Small intestine (tissue), 7 donors: ENCODE data around the gene TNFRSF18. TPM values are rescaled to one million over a fixed set of nuclear protein-coding genes. Genes with fewer than 3 reads are reported as not detected.
A peak's percentile ranks its signal among the peaks of the same experiment; 100 is the strongest.

ENCODE experiments used
- DNase-seq, 2 donors: peaks; one replicate each; pipeline versions ENCODE4 v3.0.0 to v3.0.0-alpha.2; 2013
- FAIRE-seq: peaks from 2 replicates; lab custom pipeline; 2012; peaks lifted over from hg19 to GRCh38; lab: Jason Lieb, UNC
- H3K27ac ChIP-seq, 3 donors: one replicate each; pipeline ENCODE4 v1.5.1; 2013; ENCODE audit warnings: low read length in 2 of 3, mild to moderate bottlenecking in 2 of 3, control low read depth in 1 of 3, inconsistent platforms in 1 of 3, low read depth in 1 of 3, moderate library complexity in 1 of 3
- H3K27me3 ChIP-seq, 3 donors: one replicate each; pipeline ENCODE4 v1.6.1; 2013; ENCODE audit warnings: low read length in 3 of 3, inconsistent platforms in 1 of 3; ENCODE audit not compliant: control insufficient read depth in 3 of 3, insufficient read depth in 3 of 3
- H3K36me3 ChIP-seq, 3 donors: one replicate each; pipeline ENCODE4 v1.6.1; 2013; ENCODE audit warnings: low read length in 3 of 3, inconsistent platforms in 1 of 3, low read depth in 1 of 3, mild to moderate bottlenecking in 1 of 3, moderate library complexity in 1 of 3; ENCODE audit not compliant: control insufficient read depth in 3 of 3, insufficient read depth in 2 of 3
- H3K4me1 ChIP-seq, 3 donors: one replicate each; pipeline ENCODE4 v1.6.1; 2013; ENCODE audit warnings: low read length in 2 of 3, inconsistent platforms in 1 of 3, low read depth in 1 of 3, mild to moderate bottlenecking in 1 of 3, moderate library complexity in 1 of 3; ENCODE audit not compliant: control insufficient read depth in 3 of 3, insufficient read depth in 2 of 3
- H3K4me3 ChIP-seq, 3 donors: one replicate each; pipeline ENCODE4 v1.5.1; 2013; ENCODE audit warnings: low read length in 3 of 3, control low read depth in 1 of 3, inconsistent platforms in 1 of 3, low read depth in 1 of 3, mild to moderate bottlenecking in 1 of 3, moderate library complexity in 1 of 3
- H3K9me3 ChIP-seq, 2 donors: one replicate each; pipeline ENCODE4 v1.6.1; 2013; ENCODE audit warnings: low read depth in 1 of 2, low read length in 1 of 2; ENCODE audit not compliant: control insufficient read depth in 2 of 2, insufficient read depth in 1 of 2
- WGBS, 3 donors: extraction: QIAGEN DNeasy Blood & Tissue Kit; methylation state at CpG; one replicate each; pipeline ENCODE4 v1.1.7; 2013; 5-methylcytosine and 5-hydroxymethylcytosine counted together
- polyA plus RNA-seq, 4 donors: library from polyadenylated mRNA; stranded (reverse) in 3 of 4; unstranded in 1 of 4; fragments of 200-250 nt in 3 of 4; fragments of 120-200 nt in 1 of 4; gene quantifications; one replicate each; pipeline versions ENCODE4 v1.2.1 to v1.2.3, GENCODE V29; 2013
- donor health status: healthy with polysubstance abuse.
- donor health status: control.
- donor health status: control.
- donor health status: Bipolar disorder and iron deficiency.
- donor health status: healthy.

The TNFRSF18 gene
- polyA plus RNA-seq, 4 donors: 0.47 to 5.9 (median 1.8) TPM; not detected in 1

DNA sequence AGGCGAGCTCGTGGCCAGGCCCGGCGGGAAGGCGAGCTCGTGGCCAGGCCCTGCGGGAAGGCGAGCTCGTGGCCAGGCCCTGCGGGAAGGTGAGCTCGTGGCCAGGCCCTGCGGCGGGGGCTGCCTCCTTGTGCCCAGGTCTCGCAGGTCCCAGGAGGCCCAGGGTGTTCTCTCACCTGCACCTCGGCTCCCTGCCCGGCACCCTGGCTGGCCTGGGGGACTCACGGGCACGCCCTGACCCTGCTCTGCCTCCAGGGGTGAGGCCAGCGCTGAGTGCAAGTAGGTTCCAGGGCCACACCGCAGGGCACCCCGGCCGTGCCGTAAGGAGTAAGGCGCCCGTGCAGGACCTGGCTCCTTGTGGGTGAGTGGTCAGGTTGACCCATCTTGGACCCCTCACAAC lies 21.0 kb upstream of the TNFRSF18 start:
- H3K9me3 ChIP-seq: no peaks in the 10 kb centered on the region
- DNase-seq (no peak), FAIRE-seq (no peak)
- H3K27ac ChIP-seq: no peak overlapping the region
- WGBS, 3 donors: 93 to 96% (median 95%) methylated on average over 18 to 25 of the region's 25 CpGs
- no peak overlapping the region for H3K4me3 ChIP-seq
- H3K27me3 ChIP-seq: no peaks in the 10 kb centered on the region
- peaks cover 0 to 6% (median 3%) of the 10 kb centered on the region in 3 donors for H3K4me1 ChIP-seq
- H3K36me3 ChIP-seq: peaks cover 19 to 77% (median 26%) of the 10 kb centered on the region in 3 donors

DNA sequence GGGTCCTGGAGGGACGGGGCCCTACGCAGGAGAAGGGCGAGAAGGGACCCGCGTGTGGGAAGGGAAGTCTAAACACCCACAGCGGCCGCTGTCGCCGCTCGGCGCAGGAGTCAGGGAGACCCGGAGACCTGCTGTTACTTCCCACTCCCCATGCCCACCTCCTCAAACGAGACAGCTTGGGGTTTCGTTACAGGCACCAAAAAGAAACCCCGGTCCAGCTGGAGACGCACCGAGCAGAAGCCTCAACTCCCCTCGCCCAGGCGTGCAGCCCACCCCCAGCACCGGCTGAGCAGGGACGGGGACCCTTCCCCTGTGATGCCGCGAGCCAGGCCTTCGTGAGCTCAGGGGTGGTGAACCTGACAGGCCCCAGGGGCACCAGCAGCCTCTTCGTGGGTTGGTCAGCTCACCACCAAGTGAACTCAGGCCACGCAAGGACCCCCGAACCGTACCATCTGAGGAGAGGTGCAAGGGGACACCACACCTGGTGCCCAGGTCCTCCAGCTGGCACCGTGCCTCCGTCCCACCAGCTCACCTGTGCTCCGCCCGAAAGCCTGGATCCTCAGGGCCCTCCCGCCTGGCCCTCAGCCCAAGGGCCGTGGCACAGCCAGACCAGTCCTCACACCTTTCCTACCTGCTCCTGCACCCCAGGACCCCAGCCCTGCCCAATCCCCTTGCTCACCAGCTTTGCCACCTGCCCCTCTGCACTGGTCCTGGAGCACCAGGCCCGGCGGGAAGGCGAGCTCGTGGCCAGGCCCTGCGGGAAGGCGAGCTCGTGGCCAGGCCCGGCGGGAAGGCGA lies 20.4 kb upstream of the TNFRSF18 start:
- FAIRE-seq: no peak
- H3K27ac ChIP-seq: no peak overlapping the region
- H3K9me3 ChIP-seq: no peaks in the 10 kb centered on the region
- 92 to 93% (median 92%) methylated on average over 38 to 44 of the region's 44 CpGs for WGBS, 3 donors
- peaks cover 0 to 6% (median 3%) of the 10 kb centered on the region in 3 donors for H3K4me1 ChIP-seq
- no peak overlapping the region for H3K4me3 ChIP-seq
- peaks cover 19 to 84% (median 29%) of the 10 kb centered on the region in 3 donors for H3K36me3 ChIP-seq
- DNase-seq: no peak
- no peaks in the 10 kb centered on the region for H3K27me3 ChIP-seq

DNA sequence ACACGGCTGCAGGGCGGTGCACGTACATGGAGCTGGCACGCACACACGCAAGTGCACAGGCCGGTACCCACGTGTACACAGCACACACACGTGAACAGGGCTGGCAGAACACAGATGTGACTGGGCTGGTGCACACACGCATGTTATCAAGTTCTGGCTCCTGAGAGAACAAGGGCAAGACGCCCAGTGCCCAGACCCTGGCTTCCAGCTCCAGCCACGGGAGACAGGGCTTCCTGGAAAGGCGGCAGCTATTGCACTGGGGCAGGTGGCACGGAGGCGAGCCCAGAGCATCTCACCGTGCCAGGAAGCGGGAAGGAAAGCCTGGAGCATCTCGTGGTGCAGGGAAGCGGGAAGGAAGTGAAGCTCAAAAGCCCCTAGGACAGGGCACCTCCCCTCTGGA lies 19.5 kb upstream of the TNFRSF18 start:
- no peak for DNase-seq
- Histone ChIP-seq H3K4me3 (no peak overlapping the region), H3K4me1 (peaks cover 0 to 6% (median 3%) of the 10 kb centered on the region in 3 donors), H3K9me3 (no peaks in the 10 kb centered on the region), H3K27me3 (no peaks in the 10 kb centered on the region), H3K27ac (no peak overlapping the region), H3K36me3 (peaks cover 19 to 92% (median 29%) of the 10 kb centered on the region in 3 donors)
- WGBS, 3 donors: 87 to 90% (median 89%) methylated on average over 18 of the region's 18 CpGs
- FAIRE-seq: no peak

DNA sequence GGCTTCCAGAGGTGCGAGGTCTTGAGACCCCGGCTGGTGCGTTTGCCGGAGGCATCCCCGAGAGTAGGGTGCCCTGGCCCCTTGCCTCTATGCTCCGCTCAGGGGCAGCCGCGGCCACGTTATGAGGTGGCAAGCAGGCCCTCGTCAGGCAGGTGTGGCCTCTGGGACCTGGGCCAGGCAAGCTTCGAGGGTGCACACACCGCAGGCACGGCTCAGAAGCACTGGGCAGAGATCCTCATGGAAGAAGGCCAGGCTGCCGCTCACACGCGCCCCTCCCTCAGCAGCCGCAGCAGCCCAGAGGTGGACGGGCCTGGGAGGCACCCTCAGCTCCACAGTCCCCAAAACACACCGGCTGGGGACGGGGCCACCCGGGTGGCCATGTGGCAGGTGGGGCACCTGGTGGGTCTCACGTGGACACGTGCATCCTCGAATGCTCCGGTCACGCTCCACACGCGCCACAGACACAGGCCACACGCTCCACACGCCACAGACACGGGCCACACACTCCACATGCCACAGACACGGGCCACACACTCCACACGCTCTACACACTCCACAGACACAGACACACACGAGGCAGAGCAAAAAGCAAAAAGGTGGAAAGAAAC lies 18.9 kb upstream of the TNFRSF18 start:
- H3K4me3 ChIP-seq: no peak overlapping the region
- no peak overlapping the region for H3K27ac ChIP-seq
- H3K27me3 ChIP-seq: no peaks in the 10 kb centered on the region
- DNase-seq: no peak
- no peaks in the 10 kb centered on the region for H3K9me3 ChIP-seq
- FAIRE-seq: no peak
- peaks cover 19 to 98% (median 29%) of the 10 kb centered on the region in 3 donors for H3K36me3 ChIP-seq
- H3K4me1 ChIP-seq: peaks cover 0 to 6% (median 3%) of the 10 kb centered on the region in 3 donors
- 76 to 88% (median 81%) methylated on average over 32 to 34 of the region's 34 CpGs for WGBS, 3 donors

DNA sequence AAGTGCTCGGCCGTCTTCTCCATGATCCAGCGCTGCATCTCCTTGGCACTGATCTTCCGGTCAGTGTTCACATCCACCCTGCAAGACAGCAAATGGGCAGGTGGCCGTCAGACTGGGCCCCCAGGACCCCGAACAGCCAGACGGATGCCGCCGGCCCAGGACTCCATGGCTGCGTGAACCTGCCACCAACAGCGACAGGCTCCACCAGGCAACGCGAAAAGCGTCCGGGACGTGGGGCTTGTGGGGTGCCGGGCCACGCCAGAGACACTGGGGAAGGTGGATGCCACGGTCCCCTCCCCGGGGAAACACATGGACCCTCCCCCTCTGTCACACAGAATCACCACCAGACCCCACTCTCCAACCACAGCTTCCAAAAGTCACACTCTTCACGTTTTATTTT lies 17.5 kb upstream of the TNFRSF18 start:
- Histone ChIP-seq H3K4me1 (no peaks in the 10 kb centered on the region), H3K36me3 (peaks cover 19 to 99% (median 29%) of the 10 kb centered on the region in 3 donors), H3K4me3 (no peak overlapping the region), H3K27me3 (no peaks in the 10 kb centered on the region), H3K27ac (no peak overlapping the region), H3K9me3 (no peaks in the 10 kb centered on the region)
- DNase-seq (no peak), FAIRE-seq (no peak)
- 93 to 96% (median 95%) methylated on average over 20 to 21 of the region's 21 CpGs for WGBS, 3 donors

DNA sequence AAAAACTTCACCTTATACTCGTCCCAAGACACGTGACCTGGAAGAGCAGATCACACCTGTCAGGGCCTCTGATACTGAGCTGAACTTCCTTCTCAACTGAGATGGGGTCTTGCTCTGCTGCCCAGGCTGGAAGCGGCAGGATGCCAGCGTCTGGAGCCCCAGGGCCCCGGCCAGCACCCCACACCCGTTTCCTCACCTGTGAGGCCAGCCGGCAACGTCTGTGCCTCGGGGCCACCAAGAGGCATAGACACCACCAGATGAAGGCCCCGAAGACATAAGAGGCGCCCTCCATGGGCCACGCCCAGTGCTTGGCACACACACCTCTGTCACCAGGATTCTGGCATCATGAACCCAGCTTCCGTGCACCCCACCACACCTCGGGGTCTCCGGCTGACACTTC lies 16.9 kb upstream of the TNFRSF18 start:
- WGBS, 3 donors: 96 to 98% (median 96%) methylated on average over 15 of the region's 15 CpGs
- Histone ChIP-seq H3K4me1 (no peaks in the 10 kb centered on the region), H3K4me3 (no peak overlapping the region), H3K27ac (no peak overlapping the region), H3K36me3 (peaks cover 19 to 99% (median 25%) of the 10 kb centered on the region in 3 donors), H3K27me3 (no peaks in the 10 kb centered on the region), H3K9me3 (no peaks in the 10 kb centered on the region)
- DNase-seq: no peak
- no peak for FAIRE-seq

DNA sequence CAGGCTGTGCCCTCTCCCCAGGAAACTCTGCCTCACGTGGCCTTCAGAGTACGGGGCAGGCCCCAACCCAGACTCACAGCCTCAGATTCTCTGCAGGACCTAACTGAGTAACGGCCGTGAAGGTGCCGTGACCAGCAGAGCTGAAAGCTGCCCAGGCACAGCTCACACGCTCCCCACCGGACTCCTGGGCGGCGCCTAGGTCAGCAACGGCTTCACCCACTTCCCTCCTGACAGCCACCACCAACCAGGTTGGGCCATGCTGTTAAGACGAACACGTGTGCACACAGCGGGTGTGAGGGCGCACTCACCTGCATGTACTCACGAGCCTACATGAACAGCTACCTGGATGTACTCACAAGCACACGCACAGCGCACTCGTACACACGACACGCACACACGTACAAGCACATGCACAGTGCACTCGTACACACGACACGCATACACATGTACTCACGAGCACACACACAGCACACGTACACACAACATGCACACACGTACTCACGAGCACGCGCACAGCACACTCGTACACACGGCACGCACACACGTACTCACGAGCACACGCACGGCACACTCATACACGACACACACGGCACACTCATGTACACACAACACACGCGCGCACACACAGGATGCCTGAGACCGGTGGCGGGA lies 16.3 kb upstream of the TNFRSF18 start:
- 92 to 96% (median 95%) methylated on average over 44 of the region's 44 CpGs for WGBS, 3 donors
- Histone ChIP-seq H3K27me3 (no peaks in the 10 kb centered on the region), H3K9me3 (no peaks in the 10 kb centered on the region), H3K4me1 (no peaks in the 10 kb centered on the region), H3K27ac (no peak overlapping the region), H3K36me3 (peaks cover 16 to 99% (median 22%) of the 10 kb centered on the region in 3 donors), H3K4me3 (no peak overlapping the region)
- DNase-seq: no peak
- no peak for FAIRE-seq

DNA sequence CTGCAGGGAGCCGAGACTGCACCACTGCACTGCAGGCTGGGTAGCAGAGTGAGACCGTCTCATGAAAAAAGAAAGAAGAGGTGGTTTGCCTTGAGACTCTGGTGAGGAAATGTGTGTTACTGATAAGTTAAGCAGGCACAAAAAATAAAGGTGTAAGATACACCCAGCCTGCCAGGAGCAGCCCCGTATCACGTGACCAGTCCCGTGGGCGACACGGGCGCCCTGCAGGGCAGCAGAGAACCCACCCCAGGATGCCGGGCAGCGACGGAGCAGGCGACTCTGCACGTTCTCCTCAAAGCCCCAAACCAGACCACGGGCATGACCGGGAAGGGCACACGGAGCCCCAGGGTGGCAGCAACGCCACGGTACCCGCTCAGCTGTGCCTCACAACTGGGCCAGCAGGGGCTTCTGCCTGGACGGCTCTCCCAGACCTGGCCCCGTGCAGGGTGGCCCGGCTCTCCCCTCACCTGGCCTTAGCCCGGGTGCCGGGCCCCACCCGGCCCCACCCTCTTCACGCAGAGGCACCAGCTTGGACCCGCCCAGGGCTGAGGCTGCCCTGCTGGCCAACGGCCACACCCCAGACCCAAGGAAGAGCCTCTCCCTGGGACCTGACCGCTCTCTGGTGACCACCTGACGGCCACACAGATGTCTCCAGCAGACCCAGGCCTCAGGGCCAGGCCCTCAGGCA lies 15.6 kb upstream of the TNFRSF18 start:
- 81 to 84% (median 81%) methylated on average over 24 to 30 of the region's 30 CpGs for WGBS, 3 donors
- H3K27me3 ChIP-seq: no peaks in the 10 kb centered on the region
- H3K9me3 ChIP-seq: no peaks in the 10 kb centered on the region
- DNase-seq: peak in 1 of 2 donors; percentile 41
- H3K36me3 ChIP-seq: peaks cover 16 to 98% (median 18%) of the 10 kb centered on the region in 3 donors
- no peak for FAIRE-seq
- H3K4me1 ChIP-seq: no peaks in the 10 kb centered on the region
- H3K4me3 ChIP-seq: no peak overlapping the region
- H3K27ac ChIP-seq: no peak overlapping the region
